Heart left ventricle (tissue), 16 donors: Measurements from ENCODE around the gene TRIM38. TPM values are rescaled to one million over a fixed set of nuclear protein-coding genes. Genes with fewer than 3 reads are reported as not detected.
"Not testable (repeated sequence)": the region's sequence is repeated elsewhere in the genome, so short reads cannot be mapped to it uniquely, and the experiment has no call there.

Experiments used
- ATAC-seq, 4 donors: fragments of 200-7000 bp; cut with Tn5 transposase; one replicate each; pipeline ENCODE4 v1.9.1; 2020 to 2022; ENCODE audit warnings: moderate library complexity in 4 of 4, mild to moderate bottlenecking in 3 of 4, moderate number of reproducible peaks in 1 of 4
- DNase-seq, 5 donors: peaks; one replicate each; pipeline ENCODE4 v3.0.0-alpha.2; 2020
- H3K27ac ChIP-seq, 12 donors: fragments of 200-600 bp; sonication (generic) in 4 of 12; one replicate each; pipeline versions ENCODE4 v1.5.0 to v1.8.0; 2016 to 2022; ENCODE audit warnings: mild to moderate bottlenecking in 2 of 12
- H3K27me3 ChIP-seq, 9 donors: fragments of 200-600 bp; sonication (generic) in 2 of 9; one replicate each; pipeline versions ENCODE4 v1.5.1 to v1.8.0; 2016 to 2022; ENCODE audit warnings: mild to moderate bottlenecking in 3 of 9
- H3K36me3 ChIP-seq, 9 donors: fragments of 200-600 bp; sonication (generic) in 2 of 9; one replicate each; pipeline versions ENCODE4 v1.5.0 to v1.8.0; 2018 to 2022; ENCODE audit warnings: mild to moderate bottlenecking in 2 of 9
- H3K4me1 ChIP-seq, 12 donors: fragments of 200-600 bp; sonication (generic) in 4 of 12; one replicate each; pipeline versions ENCODE4 v1.5.0 to v1.8.0; 2016 to 2022; ENCODE audit warnings: mild to moderate bottlenecking in 3 of 12
- H3K4me3 ChIP-seq, 12 donors: fragments of 200-600 bp; sonication (generic) in 4 of 12; one replicate each; pipeline versions ENCODE4 v1.5.0 to v1.8.0; 2017 to 2022; ENCODE audit warnings: mild to moderate bottlenecking in 9 of 12, moderate library complexity in 4 of 12
- H3K9me3 ChIP-seq, 12 donors: fragments of 200-600 bp; sonication (generic) in 4 of 12; one replicate each; pipeline versions ENCODE4 v1.5.0 to v1.8.0; 2016 to 2022; ENCODE audit warnings: mild to moderate bottlenecking in 1 of 12
- POLR2A ChIP-seq, 2 donors: fragments of 450-650 bp; IDR thresholded peaks; one replicate each; pipeline ENCODE4 v1.6.1; 2017; ENCODE audit warnings: antibody characterized with exemption in 2 of 2, mild to moderate bottlenecking in 2 of 2, moderate library complexity in 2 of 2
- WGBS, 4 donors: extraction: QIAGEN DNeasy Blood & Tissue Kit in 2 of 4; methylation state at CpG; one replicate each; pipeline versions ENCODE4 v1.1.5 to v1.1.7; 2013 to 2018; 5-methylcytosine and 5-hydroxymethylcytosine counted together
- intact Hi-C, 10 donors: fragments of 100-400 bp; cut with DNase I; formaldehyde crosslinking; loops; one replicate each; pipeline versions ENCODE4 v1.11.1 to v1.14.2; 2022
- polyA plus RNA-seq, 2 donors: library from polyadenylated mRNA; stranded (reverse); fragments of 200-250 nt; gene quantifications; one replicate each; pipeline ENCODE4 v1.2.3, GENCODE V29; 2013
- total RNA-seq, 9 donors: library from RNA; depleted of rRNA in 2 of 9; stranded (reverse); fragments of >200 nt in 2 of 9; fragmentation: NEBNext Ultra II Directional in 3 of 9; extraction: Animal tissue kit (Norgen Biotek cat#: 25700) in 3 of 9; gene quantifications; one replicate each; pipeline versions ENCODE4 v1.1.0 to v1.2.4, GENCODE V29; 2016 to 2023
- TF ChIP-seq, protein P1 (sequence below), 12 donors: fragments of 200-600 bp; sonication (generic) in 4 of 12; IDR thresholded peaks; one replicate each; pipeline versions ENCODE4 v1.5.0 to v1.8.0; 2018 to 2022; ENCODE audit warnings: antibody characterized with exemption in 12 of 12, mild to moderate bottlenecking in 5 of 12
- donor health status: ischemic (EF 13 %, LVEDD 7.1; RV severe dilation, severe dysfunction).
- donor health status: healthy with polysubstance abuse.
- donor health status: DM: no; HTN: yes; CAD: no.
- donor health status: DM: no; HTN: no; CAD: no.
- donor health status: ischemic (EF 25% LVEDD 6.9; RV normal size, moderate dysfunction).
- donor health status: ischemic (EF 25% LVEDD 5.7; RV mildly dilated, moderate dysfunction).
- donor health status: healthy.
- donor health status: DM: yes; HTN: yes; CAD: no.
- donor health status: ischemic (EF 35%, LVEDD 5.7; RV mildly dilated, moderate dysfunction).
- donor health status: nonischemic (EF 11% LVEDD 7.7; RV severe dilation, severe dysfunction).
- donor health status: DM: yes; HTN: yes; CAD: no.
- donor health status: PGD.
- donor health status: ischemic (EF 29% LVEDD 5.4; RV normal size, mild dysfunction).
- donor health status: nonischemic (EF 23%, LVEDD 6.1; RV moderate dilation, normal function).

TRIM38 gene
- total and polyA plus RNA-seq, 11 donors: 1.5 to 8.4 (median 2.3) TPM

DNA sequence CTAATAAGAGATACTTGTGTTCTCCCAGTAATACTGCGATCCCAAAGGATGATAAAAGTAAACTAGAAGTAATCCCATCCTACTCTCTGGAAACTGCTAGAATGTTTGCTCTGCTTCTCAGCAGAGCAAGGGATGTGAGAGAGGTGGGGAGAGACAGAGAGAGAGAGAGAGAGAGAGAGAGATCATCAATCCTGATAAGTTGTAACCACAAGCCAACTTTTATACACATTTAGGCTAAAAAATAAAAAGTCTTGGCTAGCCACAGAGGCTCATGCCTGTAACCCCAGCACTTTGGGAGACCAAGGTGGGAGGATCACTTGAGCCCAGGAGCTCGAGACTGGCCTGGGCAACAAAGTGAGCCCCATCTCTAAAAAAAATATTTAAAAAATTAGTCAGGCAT, 16.0 kb upstream of the TRIM38 start:
- ATAC-seq (no peak), DNase-seq (no peak)
- Histone ChIP-seq H3K4me3 (no peak overlapping the region), H3K27me3 (no peaks in the 10 kb centered on the region), H3K9me3 (peaks cover 0 to 8% (median 0%) of the 10 kb centered on the region in 12 donors), H3K27ac (no peak overlapping the region), H3K4me1 (peaks cover 0 to 3% (median 0%) of the 10 kb centered on the region in 12 donors), H3K36me3 (no peaks in the 10 kb centered on the region)
- WGBS, 4 donors: 85 to 97% (median 93%) methylated on average over 2 of the region's 2 CpGs
- TF ChIP-seq, protein P1, sequence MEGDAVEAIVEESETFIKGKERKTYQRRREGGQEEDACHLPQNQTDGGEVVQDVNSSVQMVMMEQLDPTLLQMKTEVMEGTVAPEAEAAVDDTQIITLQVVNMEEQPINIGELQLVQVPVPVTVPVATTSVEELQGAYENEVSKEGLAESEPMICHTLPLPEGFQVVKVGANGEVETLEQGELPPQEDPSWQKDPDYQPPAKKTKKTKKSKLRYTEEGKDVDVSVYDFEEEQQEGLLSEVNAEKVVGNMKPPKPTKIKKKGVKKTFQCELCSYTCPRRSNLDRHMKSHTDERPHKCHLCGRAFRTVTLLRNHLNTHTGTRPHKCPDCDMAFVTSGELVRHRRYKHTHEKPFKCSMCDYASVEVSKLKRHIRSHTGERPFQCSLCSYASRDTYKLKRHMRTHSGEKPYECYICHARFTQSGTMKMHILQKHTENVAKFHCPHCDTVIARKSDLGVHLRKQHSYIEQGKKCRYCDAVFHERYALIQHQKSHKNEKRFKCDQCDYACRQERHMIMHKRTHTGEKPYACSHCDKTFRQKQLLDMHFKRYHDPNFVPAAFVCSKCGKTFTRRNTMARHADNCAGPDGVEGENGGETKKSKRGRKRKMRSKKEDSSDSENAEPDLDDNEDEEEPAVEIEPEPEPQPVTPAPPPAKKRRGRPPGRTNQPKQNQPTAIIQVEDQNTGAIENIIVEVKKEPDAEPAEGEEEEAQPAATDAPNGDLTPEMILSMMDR (IDR thresholded peaks at IDR 0.05): no peak
- TF ChIP-seq POLR2A (IDR thresholded peaks at IDR 0.05): no peak
- intact Hi-C loops: no loop called here

DNA sequence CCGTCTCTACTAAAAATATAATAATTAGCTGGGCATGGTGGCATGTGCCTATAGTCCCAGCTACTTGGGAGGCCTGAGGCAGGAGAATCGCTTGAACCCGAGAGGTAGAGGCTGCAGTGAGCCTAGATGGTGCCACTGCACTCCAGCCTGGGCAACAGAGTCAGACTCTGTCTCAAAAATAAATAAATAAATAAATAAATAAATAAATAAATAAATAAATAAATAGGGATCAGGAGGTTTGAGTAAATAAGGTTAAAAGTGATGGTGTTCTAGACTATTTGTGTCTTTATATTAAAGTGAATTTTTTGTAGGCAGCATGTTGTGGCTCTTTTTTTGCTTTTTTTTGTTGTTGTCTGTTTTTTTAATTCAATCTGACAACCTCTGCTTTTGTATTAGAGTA, 15.1 kb upstream of the TRIM38 start:
- H3K4me3 ChIP-seq, DNase-seq, H3K9me3 ChIP-seq, H3K36me3 ChIP-seq, intact Hi-C loops, H3K27ac ChIP-seq, ATAC-seq, H3K27me3 ChIP-seq, H3K4me1 ChIP-seq: not testable (repeated sequence)
- 90 to 97% (median 93%) methylated on average over 3 of the region's 3 CpGs for WGBS, 4 donors

GRCh38 chr6:25949695-25950094, 12.9 kb upstream of the TRIM38 start:
- ATAC-seq (no peak), DNase-seq (no peak)
- no peak overlapping the region for H3K4me3 ChIP-seq
- H3K36me3 ChIP-seq: no peaks in the 10 kb centered on the region
- no peak overlapping the region for H3K27ac ChIP-seq
- TF ChIP-seq POLR2A (IDR thresholded peaks at IDR 0.05): no peak
- TF ChIP-seq, protein P1 (IDR thresholded peaks at IDR 0.05): no peak
- H3K4me1 ChIP-seq: peaks cover 0 to under 1% (median 0%) of the 10 kb centered on the region in 12 donors
- intact Hi-C loops: no loop called here
- H3K27me3 ChIP-seq: no peaks in the 10 kb centered on the region
- peaks cover 0 to 8% (median 0%) of the 10 kb centered on the region in 12 donors for H3K9me3 ChIP-seq
- 73 to 87% (median 83%) methylated on average over 1 of the region's 1 CpG for WGBS, 4 donors

DNA sequence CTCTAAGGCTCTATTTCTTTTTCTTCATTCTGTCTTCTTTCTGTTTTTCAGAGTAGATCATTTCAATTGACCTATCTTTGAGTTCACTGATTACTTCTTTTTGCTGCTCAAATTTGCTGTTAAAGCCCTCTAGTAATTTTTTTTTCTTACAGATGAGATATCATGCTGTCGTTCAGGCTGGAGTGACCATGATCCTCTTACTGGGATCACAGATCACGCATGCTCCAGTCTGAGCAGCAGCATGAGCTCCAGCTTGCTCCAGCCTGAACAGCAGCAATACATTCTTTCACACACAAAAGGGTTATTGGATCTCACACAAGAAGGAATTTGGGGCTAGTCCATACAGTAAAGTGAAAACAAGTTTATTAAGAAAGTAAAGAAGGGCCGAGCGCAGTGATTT, 12.3 kb upstream of the TRIM38 start:
- Histone ChIP-seq H3K27me3 (no peaks in the 10 kb centered on the region), H3K9me3 (peaks cover 0 to 8% (median 0%) of the 10 kb centered on the region in 12 donors), H3K27ac (no peak overlapping the region), H3K4me1 (no peaks in the 10 kb centered on the region), H3K4me3 (no peak overlapping the region), H3K36me3 (no peaks in the 10 kb centered on the region)
- ATAC-seq (no peak), DNase-seq (no peak)
- intact Hi-C loops: no loop called here
- 83 to 86% (median 83%) methylated on average over 4 of the region's 4 CpGs for WGBS, 4 donors
- no peak for TF ChIP-seq POLR2A (IDR thresholded peaks at IDR 0.05)
- TF ChIP-seq, protein P1 (IDR thresholded peaks at IDR 0.05): no peak

GRCh38 chr6:25951296-25952032, 11.1 kb upstream of the TRIM38 start:
- intact Hi-C loops: no loop called here
- TF ChIP-seq, protein P1 (IDR thresholded peaks at IDR 0.05): no peak
- TF ChIP-seq POLR2A (IDR thresholded peaks at IDR 0.05): no peak
- WGBS, 4 donors: 61 to 89% (median 77%) methylated on average over 7 of the region's 7 CpGs
- no peak overlapping the region for H3K4me3 ChIP-seq
- H3K27me3 ChIP-seq: no peaks in the 10 kb centered on the region
- H3K27ac ChIP-seq: no peak overlapping the region
- DNase-seq (no peak), ATAC-seq (no peak)
- peaks cover 0 to 8% (median 0%) of the 10 kb centered on the region in 12 donors for H3K9me3 ChIP-seq
- H3K36me3 ChIP-seq: no peaks in the 10 kb centered on the region
- no peaks in the 10 kb centered on the region for H3K4me1 ChIP-seq
